HCT116 (cell line): ENCODE data around the gene AMOTL1. TPM values are rescaled to one million over a fixed set of nuclear protein-coding genes. Genes with fewer than 3 reads are reported as not detected.

ENCODE experiments used
- ATAC-seq: fragments of 200-7000 bp; cut with Tn5 transposase; 2 replicates; pipeline ENCODE4 v1.9.1; 2020; ENCODE audit warnings: mild to moderate bottlenecking, moderate library complexity
- BruUV-seq: library from RNA; stranded (reverse); fragments of 400-500 nt; replicated peaks from 2 replicates; lab custom pipeline; 2021; lab: Mats Ljungman, UMichigan
- CTCF ChIA-PET: fragments of 300-600 bp; sonication (Branson Sonifier 250); formaldehyde crosslinking; loops from one replicate; lab custom pipeline; 2021; ENCODE audit warnings: antibody characterized with exemption; lab: Charles Lee
- POLR2A ChIA-PET: fragments of 300-600, 350-600 bp; sonication (Branson Sonifier 250); formaldehyde crosslinking; loops from one replicate; lab custom pipeline; 2021; ENCODE audit warnings: antibody characterized with exemption; lab: Charles Lee
- RAD21 ChIA-PET, 2 experiments: fragments of 300-600 bp; sonication (Branson Sonifier 250); formaldehyde crosslinking; loops; one replicate each; lab custom pipeline; 2023; ENCODE audit warnings: low total read pairs in 2 of 2; ENCODE audit not compliant: uncharacterized antibody in 2 of 2, unreplicated experiment in 2 of 2, low non-redundant PET in 1 of 2; lab: Charles Lee
- DNase-seq: peaks from one replicate; pipeline ENCODE4 v3.0.0-alpha.2; 2010; ENCODE audit warnings: low read depth, low spot score
- H2AFZ ChIP-seq: fragments of 200-600 bp; shearing (Covaris generic), sonication (generic); 2 replicates; pipeline ENCODE4 v1.6.1; 2017; ENCODE audit warnings: low read depth, mixed run types, mixed read lengths, antibody characterized with exemption, low read length; ENCODE audit not compliant: poor library complexity, severe bottlenecking
- H3K27ac ChIP-seq: 2 replicates; pipeline ENCODE4 v1.5.1; 2012; ENCODE audit warnings: low read depth, low read length
- H3K27me3 ChIP-seq: fragments of 200-600 bp; sonication (generic); 2 replicates; pipeline ENCODE4 v1.6.1; 2016; ENCODE audit warnings: mixed run types, low read length, mixed read lengths; ENCODE audit not compliant: insufficient read depth
- H3K36me3 ChIP-seq, 2 experiments: fragments of 200-500 bp in 1 of 2; fragments of 200-600 bp in 1 of 2; sonication (Bioruptor generic) in 1 of 2; sonication (generic) in 1 of 2; 2 replicates each; pipeline versions ENCODE4 v1.5.1 to v1.6.1; 2014 to 2016; ENCODE audit warnings: low read length in 2 of 2, inconsistent platforms in 1 of 2, mixed read lengths in 1 of 2, mixed run types in 1 of 2; ENCODE audit not compliant: insufficient read depth in 2 of 2, control insufficient read depth in 1 of 2
- H3K4me1 ChIP-seq, 2 experiments: fragments of 200-600 bp in 1 of 2; sonication (generic) in 1 of 2; 2 replicates each; pipeline versions ENCODE4 v1.5.1 to v1.6.1; 2012 to 2017; ENCODE audit warnings: low read length in 2 of 2, inconsistent platforms in 1 of 2, mild to moderate bottlenecking in 1 of 2, mixed read lengths in 1 of 2, mixed run types in 1 of 2, moderate library complexity in 1 of 2; ENCODE audit not compliant: insufficient read depth in 2 of 2, control insufficient read depth in 1 of 2
- H3K4me2 ChIP-seq: fragments of 200-600 bp; sonication (generic); 2 replicates; pipeline ENCODE4 v1.6.1; 2017; ENCODE audit warnings: mixed run types, low read length, mixed read lengths
- H3K4me3 ChIP-seq, 2 experiments: fragments of 200-600 bp in 1 of 2; sonication (generic) in 1 of 2; replicated peaks in 1 of 2; 2 replicates each; pipeline ENCODE4 v1.5.1; 2011 to 2016; ENCODE audit warnings: low read length in 2 of 2, control low read depth in 1 of 2, low read depth in 1 of 2, mild to moderate bottlenecking in 1 of 2, mixed read lengths in 1 of 2, mixed run types in 1 of 2
- H3K79me2 ChIP-seq: fragments of 200-600 bp; sonication (generic); 2 replicates; pipeline ENCODE4 v1.6.1; 2017; ENCODE audit warnings: mild to moderate bottlenecking, mixed run types, low read length, moderate library complexity, mixed read lengths; ENCODE audit not compliant: insufficient read depth
- H3K9ac ChIP-seq: fragments of 200-600 bp; sonication (generic); 2 replicates; pipeline ENCODE4 v1.6.1; 2016; ENCODE audit warnings: low read length, mixed read lengths
- H3K9me2 ChIP-seq: fragments of 200-600 bp; sonication (generic), shearing (Covaris generic); 2 replicates; pipeline ENCODE4 v1.6.1; 2017; ENCODE audit warnings: mixed run types, mild to moderate bottlenecking, moderate library complexity; ENCODE audit not compliant: insufficient read depth
- H3K9me3 ChIP-seq, 2 experiments: fragments of 200-500 bp in 1 of 2; fragments of 200-600 bp in 1 of 2; sonication (Bioruptor generic) in 1 of 2; sonication (generic) in 1 of 2; 2 replicates each; pipeline ENCODE4 v1.6.1; 2014 to 2017; ENCODE audit warnings: low read length in 2 of 2, mixed read lengths in 2 of 2, inconsistent platforms in 1 of 2, low read depth in 1 of 2, mild to moderate bottlenecking in 1 of 2, mixed run types in 1 of 2, moderate library complexity in 1 of 2; ENCODE audit not compliant: control insufficient read depth in 1 of 2, insufficient read depth in 1 of 2
- H4K20me1 ChIP-seq: fragments of 200-600 bp; sonication (generic), shearing (Covaris generic); 2 replicates; pipeline ENCODE4 v1.6.1; 2017; ENCODE audit warnings: mixed run types, mild to moderate bottlenecking, moderate library complexity; ENCODE audit not compliant: insufficient read depth
- CBX3 ChIP-seq: IDR thresholded peaks from 2 replicates; pipeline ENCODE4 v1.6.1; 2012; ENCODE audit warnings: low read depth
- CEBPB ChIP-seq: IDR thresholded peaks from 2 replicates; pipeline ENCODE4 v1.6.1; 2012; ENCODE audit warnings: low read depth
- FOSL1 ChIP-seq: IDR thresholded peaks from 2 replicates; pipeline ENCODE4 v1.6.1; 2012; ENCODE audit warnings: low read depth
- JUND ChIP-seq: IDR thresholded peaks from 2 replicates; pipeline ENCODE4 v1.6.1; 2012
- POLR2A ChIP-seq: IDR thresholded peaks from 2 replicates; pipeline ENCODE4 v1.7.0; 2011; ENCODE audit warnings: borderline replicate concordance; ENCODE audit not compliant: insufficient read depth, insufficient read length; ENCODE audit errors: extremely low read depth
- SIN3A ChIP-seq: IDR thresholded peaks from 2 replicates; pipeline ENCODE4 v1.6.1; 2012; ENCODE audit warnings: low read depth
- YY1 ChIP-seq: IDR thresholded peaks from 2 replicates; pipeline ENCODE4 v1.6.1; 2011; ENCODE audit warnings: low read length, low read depth, moderate library complexity, mild to moderate bottlenecking; ENCODE audit not compliant: insufficient replicate concordance; ENCODE audit errors: extremely low read depth
- intact Hi-C: fragments of 100-400 bp; cut with micrococcal nuclease; formaldehyde crosslinking; loops from 2 replicates; pipeline ENCODE4 v1.10.0; 2022
- total RNA-seq: library from RNA; stranded (reverse); gene quantifications from one replicate; pipeline ENCODE4 v1.2.1, GENCODE V29; 2021; ENCODE audit not compliant: unreplicated experiment
- TF ChIP-seq, protein P1 (sequence below): IDR thresholded peaks from 2 replicates; pipeline ENCODE4 v1.6.1; 2012
- TF ChIP-seq, protein P2 (sequence below), 3 experiments: fragments of 200-600 bp in 1 of 3; sonication (generic) in 1 of 3; IDR thresholded peaks in 2 of 3; conservative IDR thresholded peaks in 1 of 3; 2 replicates each; pipeline ENCODE4 v1.5.1; 2012 to 2017; ENCODE audit warnings: low read depth in 2 of 3, low read length in 2 of 3, antibody characterized with exemption in 1 of 3, borderline replicate concordance in 1 of 3, control low read depth in 1 of 3, mild to moderate bottlenecking in 1 of 3, mixed read lengths in 1 of 3, mixed run types in 1 of 3, moderate library complexity in 1 of 3; ENCODE audit not compliant: insufficient read depth in 1 of 3

The AMOTL1 gene
- total RNA-seq, 1 experiment from 2014 or later = 27.6 TPM

DNA sequence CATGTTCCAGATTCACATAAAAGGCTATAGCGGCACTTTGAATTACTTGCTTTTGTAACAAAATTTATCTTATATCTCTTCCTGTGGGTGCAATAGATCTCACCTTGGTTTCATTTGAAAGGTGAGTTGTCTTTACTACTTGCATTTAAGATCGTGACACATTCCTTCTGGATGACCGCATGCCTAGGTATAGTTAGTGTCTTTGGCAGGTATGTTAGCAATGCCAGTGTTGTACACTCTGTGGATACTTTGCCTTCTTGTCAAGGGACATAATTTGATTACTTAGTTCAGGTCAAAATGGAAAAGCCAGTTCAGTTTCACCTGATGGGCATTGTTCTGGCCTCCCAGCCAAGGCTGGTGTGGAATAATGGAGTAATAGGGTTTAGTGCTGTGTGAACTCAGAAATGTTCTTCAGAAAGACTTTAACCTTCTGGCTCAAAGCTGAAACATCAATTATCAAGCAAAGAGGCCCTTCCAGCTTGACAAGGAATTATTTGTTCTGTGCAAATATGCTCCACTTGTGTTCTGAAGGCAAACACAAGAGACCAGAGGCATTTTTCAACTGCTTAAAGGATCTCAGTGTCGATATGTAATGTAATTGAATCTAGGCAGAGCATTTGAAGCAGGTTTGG is 64.6 kb downstream of the AMOTL1 start (continued):
- TF ChIP-seq SIN3A = no peak
- TF ChIP-seq FOSL1 = no peak
- TF ChIP-seq POLR2A = no peak

DNA sequence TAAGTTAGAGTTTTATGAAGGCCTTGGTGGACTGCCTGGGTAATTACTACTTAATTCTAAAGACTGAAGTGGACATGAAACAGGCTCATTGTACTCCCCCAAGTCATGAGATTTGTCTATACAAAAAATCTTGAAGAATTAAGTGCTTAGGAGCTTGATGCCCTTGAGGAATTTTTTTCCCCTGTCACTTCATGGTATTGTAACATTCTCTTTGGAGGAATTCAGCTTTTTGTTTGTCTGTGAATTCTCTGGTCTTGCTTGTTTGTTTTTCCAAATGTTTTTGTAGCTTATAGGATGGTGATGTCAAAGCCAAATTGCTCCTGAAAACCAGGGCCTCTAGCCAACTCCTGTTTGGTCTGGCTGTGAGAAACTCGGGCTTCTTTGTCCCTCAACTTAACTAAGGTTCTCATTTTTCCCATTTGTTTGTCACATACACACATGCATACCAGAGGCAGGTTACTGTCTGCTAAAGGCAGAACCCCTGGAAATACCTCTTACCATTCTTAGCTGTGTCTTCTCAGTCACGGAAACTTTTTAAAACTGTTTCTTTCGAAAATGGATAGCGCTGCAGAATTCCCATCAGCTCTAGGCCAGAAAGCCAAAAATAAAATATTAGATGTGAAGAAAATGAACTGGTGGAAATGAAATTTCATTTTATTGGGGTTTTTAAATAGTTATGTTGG is 66.9 kb downstream of the AMOTL1 start:
- Histone ChIP-seq H4K20me1 (no peaks in the 10 kb centered on the region), H3K27me3 (no peaks in the 10 kb centered on the region), H3K9me2 (no peaks in the 10 kb centered on the region), H3K4me1 (peaks cover 0 to 3% of the 10 kb centered on the region in 2 experiments; a peak in 1 of 4 replicates), H3K79me2 (no peaks in the 10 kb centered on the region), H3K4me2 (no peak overlapping the region), H2AFZ (no peak overlapping the region), H3K9ac (no peak overlapping the region), H3K4me3 (no peak overlapping the region), H3K9me3 (no peaks in the 10 kb centered on the region), H3K36me3 (no peaks in the 10 kb centered on the region; a peak in 1 of 4 replicates), H3K27ac (no peak overlapping the region)
- RAD21 ChIA-PET = no interaction called here
- DNase-seq = no peak
- CTCF ChIA-PET = interaction anchor here (0.8 to 1.1 kb wide), 2 partner anchors 63 to 212 kb away, joined by 3 read pairs; no protein-coding TSS in a partner anchor
- no TSS peak for BruUV-seq
- no peak for TF ChIP-seq POLR2A
- no peak for TF ChIP-seq CEBPB
- no peak for TF ChIP-seq JUND
- no peak for TF ChIP-seq CBX3
- TF ChIP-seq YY1 = no peak
- TF ChIP-seq, protein P1, sequence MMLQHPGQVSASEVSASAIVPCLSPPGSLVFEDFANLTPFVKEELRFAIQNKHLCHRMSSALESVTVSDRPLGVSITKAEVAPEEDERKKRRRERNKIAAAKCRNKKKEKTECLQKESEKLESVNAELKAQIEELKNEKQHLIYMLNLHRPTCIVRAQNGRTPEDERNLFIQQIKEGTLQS = no peak
- TF ChIP-seq, protein P2, sequence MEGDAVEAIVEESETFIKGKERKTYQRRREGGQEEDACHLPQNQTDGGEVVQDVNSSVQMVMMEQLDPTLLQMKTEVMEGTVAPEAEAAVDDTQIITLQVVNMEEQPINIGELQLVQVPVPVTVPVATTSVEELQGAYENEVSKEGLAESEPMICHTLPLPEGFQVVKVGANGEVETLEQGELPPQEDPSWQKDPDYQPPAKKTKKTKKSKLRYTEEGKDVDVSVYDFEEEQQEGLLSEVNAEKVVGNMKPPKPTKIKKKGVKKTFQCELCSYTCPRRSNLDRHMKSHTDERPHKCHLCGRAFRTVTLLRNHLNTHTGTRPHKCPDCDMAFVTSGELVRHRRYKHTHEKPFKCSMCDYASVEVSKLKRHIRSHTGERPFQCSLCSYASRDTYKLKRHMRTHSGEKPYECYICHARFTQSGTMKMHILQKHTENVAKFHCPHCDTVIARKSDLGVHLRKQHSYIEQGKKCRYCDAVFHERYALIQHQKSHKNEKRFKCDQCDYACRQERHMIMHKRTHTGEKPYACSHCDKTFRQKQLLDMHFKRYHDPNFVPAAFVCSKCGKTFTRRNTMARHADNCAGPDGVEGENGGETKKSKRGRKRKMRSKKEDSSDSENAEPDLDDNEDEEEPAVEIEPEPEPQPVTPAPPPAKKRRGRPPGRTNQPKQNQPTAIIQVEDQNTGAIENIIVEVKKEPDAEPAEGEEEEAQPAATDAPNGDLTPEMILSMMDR (IDR thresholded peaks at IDR 0.05 in 2 of 3, conservative IDR thresholded peaks at IDR 0.05 in 1 of 3; ENCODE audit: borderline replicate concordance in 1 of 3, insufficient read depth in 1 of 3, low read depth in 2 of 3, low read length in 2 of 3) = no peak
- POLR2A ChIA-PET = interaction anchor here (0.7 kb wide), 1 partner anchor 27 kb away, joined by 3 read pairs; no protein-coding TSS in a partner anchor
- intact Hi-C loops = no loop called here
- no peak for ATAC-seq
